IMR-90 (cell line): ENCODE data around the gene PDZRN3. TPM values are rescaled to one million over a fixed set of nuclear protein-coding genes. Genes with fewer than 3 reads are reported as not detected.

ENCODE experiments used
- ATAC-seq: fragments of 200-7000 bp; cut with Tn5 transposase; 2 replicates; pipeline ENCODE4 v1.9.1; 2020; ENCODE audit warnings: low read depth, mild to moderate bottlenecking, moderate library complexity
- BruUV-seq: library from RNA; stranded (reverse); fragments of 400-500 nt; replicated peaks from 2 replicates; lab custom pipeline; 2021; lab: Mats Ljungman, UMichigan
- CTCF ChIA-PET: fragments of 300-600 bp; formaldehyde crosslinking; extraction: SDS; loops from one replicate; lab custom pipeline; 2021; ENCODE audit warnings: antibody characterized with exemption; lab: Yijun Ruan, JAX
- POLR2A ChIA-PET: fragments of 300-600 bp; sonication (Branson Sonifier 250); formaldehyde crosslinking; loops from one replicate; lab custom pipeline; 2022; ENCODE audit warnings: antibody characterized with exemption; ENCODE audit not compliant: unreplicated experiment; lab: Charles Lee
- DNase-seq: peaks from one replicate; pipeline ENCODE4 v3.0.0; 2013
- H2AFZ ChIP-seq: replicated peaks from 2 replicates; pipeline ENCODE3; 2013; ENCODE audit warnings: low read length, mild to moderate bottlenecking; ENCODE audit not compliant: poor library complexity
- H2AK5ac ChIP-seq: 2 replicates; pipeline ENCODE4 v1.6.1; 2013; ENCODE audit warnings: low read depth, low read length, inconsistent platforms
- H2AK9ac ChIP-seq: replicated peaks from 2 replicates; pipeline ENCODE3; 2013; ENCODE audit warnings: mild to moderate bottlenecking, low read depth, low read length, moderate library complexity; ENCODE audit not compliant: poor library complexity
- H2BK120ac ChIP-seq: 2 replicates; pipeline ENCODE4 v1.6.1; 2013; ENCODE audit warnings: low read depth, low read length, inconsistent platforms
- H2BK15ac ChIP-seq: 3 replicates; pipeline ENCODE4 v1.6.1; 2013; ENCODE audit warnings: low read depth, low read length, inconsistent platforms
- H2BK20ac ChIP-seq: 2 replicates; pipeline ENCODE4 v1.6.1; 2013; ENCODE audit warnings: low read depth, mild to moderate bottlenecking, inconsistent platforms, low read length, moderate library complexity
- H2BK5ac ChIP-seq: 2 replicates; pipeline ENCODE4 v1.6.1; 2013; ENCODE audit warnings: mild to moderate bottlenecking, low read depth, low read length, inconsistent platforms; ENCODE audit not compliant: poor library complexity, severe bottlenecking
- H3K14ac ChIP-seq: replicated peaks from 2 replicates; pipeline ENCODE4 v1.6.1; 2013; ENCODE audit warnings: low read depth, low read length, inconsistent platforms
- H3K18ac ChIP-seq: 2 replicates; pipeline ENCODE4 v1.6.1; 2013; ENCODE audit warnings: low read depth, low read length, control low read depth
- H3K23ac ChIP-seq: 2 replicates; pipeline ENCODE4 v1.6.1; 2013; ENCODE audit warnings: low read depth, low read length, inconsistent platforms
- H3K27ac ChIP-seq: 2 replicates; pipeline ENCODE4 v1.5.1; 2013; ENCODE audit warnings: mild to moderate bottlenecking, control low read depth, low read length; ENCODE audit not compliant: insufficient read depth
- H3K27me3 ChIP-seq: 2 replicates; pipeline ENCODE4 v1.6.1; 2013; ENCODE audit warnings: low read length; ENCODE audit not compliant: control insufficient read depth, insufficient read depth
- H3K36me3 ChIP-seq: 2 replicates; pipeline ENCODE4 v1.6.1; 2013; ENCODE audit warnings: low read length, mixed read lengths; ENCODE audit not compliant: control insufficient read depth, insufficient read depth
- H3K4ac ChIP-seq: 2 replicates; pipeline ENCODE4 v1.6.1; 2013; ENCODE audit warnings: low read depth, low read length, inconsistent platforms
- H3K4me1 ChIP-seq: 2 replicates; pipeline ENCODE4 v1.6.1; 2013; ENCODE audit warnings: low read length, mixed read lengths; ENCODE audit not compliant: control insufficient read depth, insufficient read depth
- H3K4me2 ChIP-seq: 2 replicates; pipeline ENCODE4 v1.6.1; 2013; ENCODE audit warnings: low read depth, mild to moderate bottlenecking, control low read depth, low read length, moderate library complexity
- H3K4me3 ChIP-seq: 2 replicates; pipeline ENCODE4 v1.5.1; 2013; ENCODE audit warnings: low read depth, mild to moderate bottlenecking, control low read depth, low read length, moderate library complexity; ENCODE audit not compliant: insufficient read depth
- H3K56ac ChIP-seq: 2 replicates; pipeline ENCODE4 v1.6.1; 2013; ENCODE audit warnings: low read length, inconsistent platforms; ENCODE audit not compliant: insufficient read depth; ENCODE audit errors: extremely low read depth
- H3K79me1 ChIP-seq, 2 experiments: 2 replicates each; pipeline ENCODE4 v1.6.1; 2013; ENCODE audit warnings: low read length in 2 of 2, inconsistent platforms in 1 of 2, low read depth in 1 of 2
- H3K9ac ChIP-seq: 2 replicates; pipeline ENCODE4 v1.6.1; 2013; ENCODE audit warnings: low read depth, low read length, control low read depth
- H3K9me1 ChIP-seq: 2 replicates; pipeline ENCODE4 v1.6.1; 2013; ENCODE audit warnings: low read length, inconsistent platforms; ENCODE audit not compliant: insufficient read depth
- H3K9me3 ChIP-seq: 2 replicates; pipeline ENCODE4 v1.6.1; 2013; ENCODE audit warnings: low read length; ENCODE audit not compliant: control insufficient read depth, insufficient read depth
- H4K20me1 ChIP-seq: 2 replicates; pipeline ENCODE4 v1.6.1; 2013; ENCODE audit warnings: low read length, inconsistent platforms; ENCODE audit not compliant: insufficient read depth
- H4K5ac ChIP-seq: 2 replicates; pipeline ENCODE4 v1.6.1; 2013; ENCODE audit warnings: mild to moderate bottlenecking, low read depth, low read length, control low read depth
- H4K8ac ChIP-seq, 2 experiments: 2 replicates each; pipeline ENCODE4 v1.6.1; 2013; ENCODE audit warnings: low read depth in 2 of 2, low read length in 2 of 2, control low read depth in 1 of 2, inconsistent platforms in 1 of 2
- H4K91ac ChIP-seq: 2 replicates; pipeline ENCODE4 v1.6.1; 2013; ENCODE audit warnings: low read depth, low read length, inconsistent platforms; ENCODE audit not compliant: insufficient read depth
- BHLHE40 ChIP-seq: fragments of 150-350 bp; IDR thresholded peaks from 2 replicates; pipeline ENCODE4 v1.6.1; 2016; ENCODE audit warnings: mild to moderate bottlenecking, low read depth, low read length
- CEBPB ChIP-seq: IDR thresholded peaks from 2 replicates; pipeline ENCODE4 v1.6.1; 2012; ENCODE audit warnings: low read depth, low read length, improper control_type of control experiment
- CHD1 ChIP-seq: IDR thresholded peaks from 2 replicates; pipeline ENCODE4 v1.6.1; 2012; ENCODE audit warnings: low read depth, low read length, improper control_type of control experiment
- ELK1 ChIP-seq: fragments of 150-350 bp; IDR thresholded peaks from 2 replicates; pipeline ENCODE4 v1.6.1; 2016; ENCODE audit warnings: low read depth, mild to moderate bottlenecking, low read length, moderate library complexity, borderline replicate concordance
- FOS ChIP-seq: fragments of 150-350 bp; IDR thresholded peaks from 2 replicates; pipeline ENCODE4 v1.6.1; 2016; ENCODE audit warnings: low read depth, low read length
- MAFK ChIP-seq: IDR thresholded peaks from 2 replicates; pipeline ENCODE4 v1.6.1; 2012; ENCODE audit warnings: low read depth, low read length, improper control_type of control experiment
- MAZ ChIP-seq: IDR thresholded peaks from 2 replicates; pipeline ENCODE4 v1.6.1; 2012; ENCODE audit warnings: low read depth, mild to moderate bottlenecking, low read length, improper control_type of control experiment, moderate library complexity, borderline replicate concordance
- MXI1 ChIP-seq: IDR thresholded peaks from 2 replicates; pipeline ENCODE4 v1.6.1; 2012; ENCODE audit warnings: low read depth, mild to moderate bottlenecking, low read length, moderate library complexity, borderline replicate concordance
- NFE2L2 ChIP-seq: fragments of 150-350 bp; IDR thresholded peaks from 2 replicates; pipeline ENCODE4 v1.6.1; 2016; ENCODE audit warnings: low read depth, mild to moderate bottlenecking, low read length
- POLR2A ChIP-seq: IDR thresholded peaks from 2 replicates; pipeline ENCODE4 v1.6.1; 2012; ENCODE audit warnings: mild to moderate bottlenecking, low read depth, low read length
- RAD21 ChIP-seq: IDR thresholded peaks from 2 replicates; pipeline ENCODE4 v1.6.1; 2012; ENCODE audit warnings: low read length, improper control_type of control experiment
- RCOR1 ChIP-seq: IDR thresholded peaks from 2 replicates; pipeline ENCODE4 v1.6.1; 2012; ENCODE audit warnings: mild to moderate bottlenecking, low read length, improper control_type of control experiment; ENCODE audit not compliant: insufficient replicate concordance
- RFX5 ChIP-seq: IDR thresholded peaks from 2 replicates; pipeline ENCODE4 v1.8.0; 2012; ENCODE audit warnings: low read depth, mild to moderate bottlenecking, low read length, moderate library complexity
- SMC3 ChIP-seq: fragments of 150-350 bp; IDR thresholded peaks from 2 replicates; pipeline ENCODE4 v1.6.1; 2016; ENCODE audit warnings: low read depth, mild to moderate bottlenecking, antibody characterized with exemption, low read length, moderate library complexity
- USF2 ChIP-seq: fragments of 150-350 bp; IDR thresholded peaks from 2 replicates; pipeline ENCODE4 v1.6.1; 2017; ENCODE audit warnings: mild to moderate bottlenecking, antibody characterized with exemption, low read length, low read depth
- WGBS, 2 experiments: methylation state at CpG; one replicate each; pipeline versions ENCODE4 v1.1.5 to v1.1.7; 2013; ENCODE audit warnings: missing lambda C conversion rate in 2 of 2; ENCODE audit not compliant: insufficient read length in 1 of 2; ENCODE audit errors: extremely low coverage in 2 of 2; 5-methylcytosine and 5-hydroxymethylcytosine counted together
- dilution Hi-C: fragments of 300-500 bp; cut with HindIII; formaldehyde crosslinking; loops from one replicate; pipeline ENCODE4 v1.14.3; 2018; ENCODE audit warnings: low sequenced_read_pairs; ENCODE audit not compliant: unreplicated experiment
- in situ Hi-C: fragments of 300-500 bp; cut with MboI; formaldehyde crosslinking; loops from 3 replicates; pipeline ENCODE4 v1.14.3; 2019; ENCODE audit warnings: low sequenced_read_pairs, inconsistent platforms, mixed read lengths
- intact Hi-C: fragments of 100-400 bp; cut with micrococcal nuclease; formaldehyde crosslinking; loops from 2 replicates; pipeline ENCODE4 v1.10.0; 2022
- polyA plus RNA-seq, 3 experiments: library from polyadenylated mRNA; depleted of rRNA; stranded (reverse); fragments of >200 nt; gene quantifications; 2 replicates each; pipeline ENCODE4 v1.2.3, GENCODE V29; 2012; ENCODE audit warnings: low replicate concordance in 1 of 3
- total RNA-seq: library from RNA; depleted of rRNA; stranded (reverse); fragments of >200 nt; gene quantifications from 2 replicates; pipeline ENCODE4 v1.2.3, GENCODE V29; 2012
- TF ChIP-seq, protein P1 (sequence below): conservative IDR thresholded peaks from 2 replicates; pipeline ENCODE4 v1.5.1; 2012; ENCODE audit warnings: mild to moderate bottlenecking, low read depth, low read length, improper control_type of control experiment

The PDZRN3 gene
- total and polyA plus RNA-seq, 2 of the 4 experiments (the other 2 are of a cell fraction): 9.4 to 17.0 TPM

GRCh38 chr3:73452729-73453128, 172.0 kb downstream of the PDZRN3 start:
- Histone ChIP-seq H3K4ac (no peak overlapping the region), H4K8ac (no peak overlapping the region), H2BK120ac (no peak overlapping the region), H3K4me1 (peaks cover 11% of the 10 kb centered on the region), H3K9ac (no peak overlapping the region), H2BK20ac (no peak overlapping the region), H2AK9ac (no peak overlapping the region), H4K91ac (no peak overlapping the region), H2AFZ (no peak overlapping the region), H3K23ac (no peak overlapping the region), H3K79me1 (peaks cover 0 to 16% of the 10 kb centered on the region in 2 experiments; a peak in 2 of 4 replicates), H2AK5ac (no peak overlapping the region), H3K9me3 (no peaks in the 10 kb centered on the region), H3K14ac (no peak overlapping the region), H4K5ac (no peak overlapping the region), H3K27me3 (no peaks in the 10 kb centered on the region), H3K9me1 (no peaks in the 10 kb centered on the region; the same call in 1 of the 2 replicates), H3K4me3 (no peak overlapping the region), H3K36me3 (no peaks in the 10 kb centered on the region), H4K20me1 (peaks cover 13% of the 10 kb centered on the region; the same call in 1 of the 2 replicates), H2BK5ac (no peak overlapping the region), H3K4me2 (no peak overlapping the region), H3K18ac (no peak overlapping the region), H3K56ac (no peak overlapping the region), H3K27ac (no peak overlapping the region), H2BK15ac (no peak overlapping the region)
- intact Hi-C loops: no loop called here
- in situ Hi-C loops: no loop called here
- dilution Hi-C loops: no loop called here
- CTCF ChIA-PET: no interaction called here
- POLR2A ChIA-PET: no interaction called here
- TF ChIP-seq MAFK: no peak
- no peak for TF ChIP-seq RFX5
- TF ChIP-seq, protein P1, sequence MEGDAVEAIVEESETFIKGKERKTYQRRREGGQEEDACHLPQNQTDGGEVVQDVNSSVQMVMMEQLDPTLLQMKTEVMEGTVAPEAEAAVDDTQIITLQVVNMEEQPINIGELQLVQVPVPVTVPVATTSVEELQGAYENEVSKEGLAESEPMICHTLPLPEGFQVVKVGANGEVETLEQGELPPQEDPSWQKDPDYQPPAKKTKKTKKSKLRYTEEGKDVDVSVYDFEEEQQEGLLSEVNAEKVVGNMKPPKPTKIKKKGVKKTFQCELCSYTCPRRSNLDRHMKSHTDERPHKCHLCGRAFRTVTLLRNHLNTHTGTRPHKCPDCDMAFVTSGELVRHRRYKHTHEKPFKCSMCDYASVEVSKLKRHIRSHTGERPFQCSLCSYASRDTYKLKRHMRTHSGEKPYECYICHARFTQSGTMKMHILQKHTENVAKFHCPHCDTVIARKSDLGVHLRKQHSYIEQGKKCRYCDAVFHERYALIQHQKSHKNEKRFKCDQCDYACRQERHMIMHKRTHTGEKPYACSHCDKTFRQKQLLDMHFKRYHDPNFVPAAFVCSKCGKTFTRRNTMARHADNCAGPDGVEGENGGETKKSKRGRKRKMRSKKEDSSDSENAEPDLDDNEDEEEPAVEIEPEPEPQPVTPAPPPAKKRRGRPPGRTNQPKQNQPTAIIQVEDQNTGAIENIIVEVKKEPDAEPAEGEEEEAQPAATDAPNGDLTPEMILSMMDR: no peak
- TF ChIP-seq RCOR1: no peak
- no peak for TF ChIP-seq POLR2A
- TF ChIP-seq MXI1: no peak
- no peak for TF ChIP-seq CEBPB
- no peak for TF ChIP-seq FOS
- TF ChIP-seq NFE2L2: no peak
- TF ChIP-seq BHLHE40: no peak
- TF ChIP-seq USF2: no peak
- TF ChIP-seq ELK1: no peak
- TF ChIP-seq SMC3: no peak
- TF ChIP-seq RAD21: no peak
- no peak for TF ChIP-seq CHD1
- no peak for TF ChIP-seq MAZ
- DNase-seq: no peak
- no peak for ATAC-seq
- no TSS peak for BruUV-seq
- no CpG with 5 or more reads among the region's 3 CpGs for WGBS, 2 experiments
